OCI-LY7 (cell line): ENCODE results near the gene RNF169. TPM values are rescaled to one million over a fixed set of nuclear protein-coding genes. Genes with fewer than 3 reads are reported as not detected.

Experiments
- BruUV-seq: library from RNA; stranded (reverse); fragments of 400-500 nt; replicated peaks from 2 replicates; lab custom pipeline; 2021; lab: Mats Ljungman, UMichigan
- CTCF ChIA-PET: fragments of 300-600 bp; sonication (Branson Sonifier 250); formaldehyde crosslinking; loops from one replicate; lab custom pipeline; 2022; ENCODE audit warnings: antibody characterized with exemption; ENCODE audit not compliant: unreplicated experiment; lab: Charles Lee
- POLR2A ChIA-PET: fragments of 300-600 bp; sonication (Branson Sonifier 250); formaldehyde crosslinking; loops from one replicate; lab custom pipeline; 2022; ENCODE audit warnings: antibody characterized with exemption; lab: Charles Lee
- DNase-seq: peaks from one replicate; pipeline ENCODE4 v3.0.0-alpha.2; 2015; ENCODE audit warnings: low spot score
- H2AFZ ChIP-seq: fragments of 200-600 bp; sonication (generic), shearing (Covaris generic); 2 replicates; pipeline ENCODE4 v1.6.1; 2014; ENCODE audit warnings: mild to moderate bottlenecking, antibody characterized with exemption, low read length, moderate library complexity
- H3K27ac ChIP-seq: fragments of 200-600 bp; sonication (generic); 2 replicates; pipeline ENCODE4 v1.5.1; 2014; ENCODE audit warnings: mixed run types, low read depth, mild to moderate bottlenecking, moderate library complexity, low read length, inconsistent platforms; ENCODE audit not compliant: poor library complexity, severe bottlenecking
- H3K36me3 ChIP-seq: fragments of 200-600 bp; sonication (generic); 2 replicates; pipeline ENCODE4 v1.6.1; 2014; ENCODE audit warnings: mild to moderate bottlenecking, antibody characterized with exemption, low read length, moderate library complexity, mixed read lengths; ENCODE audit not compliant: insufficient read depth
- H3K4me1 ChIP-seq: fragments of 200-600 bp; sonication (generic); 2 replicates; pipeline ENCODE4 v1.5.1; 2014; ENCODE audit warnings: mild to moderate bottlenecking, low read length; ENCODE audit not compliant: insufficient read depth, poor library complexity, severe bottlenecking
- H3K4me2 ChIP-seq: fragments of 200-600 bp; sonication (generic); 2 replicates; pipeline ENCODE4 v1.6.1; 2014; ENCODE audit warnings: mild to moderate bottlenecking, low read length
- H3K4me3 ChIP-seq: fragments of 200-600 bp; sonication (generic); 2 replicates; pipeline ENCODE4 v1.5.1; 2014; ENCODE audit warnings: mild to moderate bottlenecking, low read depth, low read length; ENCODE audit not compliant: poor library complexity, severe bottlenecking
- H3K79me2 ChIP-seq: fragments of 200-600 bp; sonication (generic); 2 replicates; pipeline ENCODE4 v1.6.1; 2016; ENCODE audit warnings: low read depth, mild to moderate bottlenecking, low read length, moderate library complexity, mixed read lengths; ENCODE audit not compliant: insufficient read depth
- H3K9me2 ChIP-seq: fragments of 200-600 bp; sonication (generic); 2 replicates; pipeline ENCODE4 v1.6.1; 2016; ENCODE audit warnings: mild to moderate bottlenecking, low read length, mixed read lengths; ENCODE audit not compliant: insufficient read depth
- H3K9me3 ChIP-seq: fragments of 200-600 bp; sonication (generic); 2 replicates; pipeline ENCODE4 v1.6.1; 2014; ENCODE audit warnings: mild to moderate bottlenecking, mixed run types, low read length, mixed read lengths
- H4K20me1 ChIP-seq: fragments of 200-600 bp; sonication (generic); 2 replicates; pipeline ENCODE4 v1.6.1; 2014; ENCODE audit warnings: mild to moderate bottlenecking, antibody characterized with exemption, low read length, moderate library complexity, mixed read lengths; ENCODE audit not compliant: insufficient read depth
- EZH2phosphoT487 ChIP-seq: fragments of 200-600 bp; sonication (generic); IDR thresholded peaks from 2 replicates; pipeline ENCODE4 v1.6.1; 2018; ENCODE audit warnings: low read depth, borderline replicate concordance, mild to moderate bottlenecking, mixed run types, antibody characterized with exemption, low read length, moderate library complexity, mixed read lengths
- intact Hi-C: fragments of 100-400 bp; cut with micrococcal nuclease; formaldehyde crosslinking; loops from one replicate; pipeline ENCODE4 v1.10.0; 2022; ENCODE audit not compliant: unreplicated experiment
- total RNA-seq, 2 experiments: library from RNA; depleted of rRNA in 1 of 2; stranded (reverse); fragments of >200 nt in 1 of 2; shearing (Covaris generic) in 1 of 2; gene quantifications; 2 replicates each; pipeline ENCODE4 v1.2.3, GENCODE V29; 2014 to 2022
- TF ChIP-seq, protein P1 (sequence below): fragments of 200-600 bp; sonication (generic); conservative IDR thresholded peaks from 2 replicates; pipeline ENCODE4 v1.5.1; 2014; ENCODE audit warnings: mild to moderate bottlenecking, antibody characterized with exemption, low read length, moderate library complexity, mixed read lengths

RNF169 gene
- total RNA-seq, 2 experiments from 2014 or later = 16.4 to 18.0 TPM

DNA sequence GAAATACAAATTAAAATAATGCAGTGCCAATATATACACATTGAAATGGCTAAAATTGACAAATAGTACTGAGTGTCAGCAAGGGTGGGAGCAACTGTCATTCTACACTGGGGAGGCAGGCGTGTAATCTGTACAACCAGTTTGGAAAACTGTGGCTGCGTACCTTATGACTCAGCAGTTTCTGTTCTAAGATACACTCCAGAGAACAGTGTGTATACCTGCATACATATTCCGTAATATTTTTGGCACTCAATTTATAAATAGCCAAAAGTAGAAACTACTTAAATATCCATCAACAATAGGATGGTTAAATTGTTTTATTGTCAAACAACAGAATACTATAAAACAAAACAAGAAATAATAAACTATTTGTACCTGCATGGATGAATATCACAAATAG, 57.6 kb downstream of the RNF169 start:
- BruUV-seq = no TSS peak
- H3K4me3 ChIP-seq = no peak overlapping the region
- no peak overlapping the region for H2AFZ ChIP-seq
- H4K20me1 ChIP-seq = no peaks in the 10 kb centered on the region
- TF ChIP-seq EZH2phosphoT487 = no peak
- TF ChIP-seq, protein P1, sequence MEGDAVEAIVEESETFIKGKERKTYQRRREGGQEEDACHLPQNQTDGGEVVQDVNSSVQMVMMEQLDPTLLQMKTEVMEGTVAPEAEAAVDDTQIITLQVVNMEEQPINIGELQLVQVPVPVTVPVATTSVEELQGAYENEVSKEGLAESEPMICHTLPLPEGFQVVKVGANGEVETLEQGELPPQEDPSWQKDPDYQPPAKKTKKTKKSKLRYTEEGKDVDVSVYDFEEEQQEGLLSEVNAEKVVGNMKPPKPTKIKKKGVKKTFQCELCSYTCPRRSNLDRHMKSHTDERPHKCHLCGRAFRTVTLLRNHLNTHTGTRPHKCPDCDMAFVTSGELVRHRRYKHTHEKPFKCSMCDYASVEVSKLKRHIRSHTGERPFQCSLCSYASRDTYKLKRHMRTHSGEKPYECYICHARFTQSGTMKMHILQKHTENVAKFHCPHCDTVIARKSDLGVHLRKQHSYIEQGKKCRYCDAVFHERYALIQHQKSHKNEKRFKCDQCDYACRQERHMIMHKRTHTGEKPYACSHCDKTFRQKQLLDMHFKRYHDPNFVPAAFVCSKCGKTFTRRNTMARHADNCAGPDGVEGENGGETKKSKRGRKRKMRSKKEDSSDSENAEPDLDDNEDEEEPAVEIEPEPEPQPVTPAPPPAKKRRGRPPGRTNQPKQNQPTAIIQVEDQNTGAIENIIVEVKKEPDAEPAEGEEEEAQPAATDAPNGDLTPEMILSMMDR = no peak
- POLR2A ChIA-PET = interaction anchor here (1.0 kb wide), 1 partner anchor 17 kb away, joined by 3 read pairs; no protein-coding TSS in a partner anchor
- H3K9me3 ChIP-seq = no peaks in the 10 kb centered on the region
- H3K4me2 ChIP-seq = no peak overlapping the region
- H3K27ac ChIP-seq = no peak overlapping the region
- CTCF ChIA-PET = no interaction called here
- peaks cover 20% of the 10 kb centered on the region for H3K36me3 ChIP-seq
- no peaks in the 10 kb centered on the region for H3K4me1 ChIP-seq
- intact Hi-C loops = no loop called here
- peaks cover 5% of the 10 kb centered on the region; the same call in 1 of the 2 replicates for H3K79me2 ChIP-seq
- no peak for DNase-seq
- no peaks in the 10 kb centered on the region for H3K9me2 ChIP-seq

DNA sequence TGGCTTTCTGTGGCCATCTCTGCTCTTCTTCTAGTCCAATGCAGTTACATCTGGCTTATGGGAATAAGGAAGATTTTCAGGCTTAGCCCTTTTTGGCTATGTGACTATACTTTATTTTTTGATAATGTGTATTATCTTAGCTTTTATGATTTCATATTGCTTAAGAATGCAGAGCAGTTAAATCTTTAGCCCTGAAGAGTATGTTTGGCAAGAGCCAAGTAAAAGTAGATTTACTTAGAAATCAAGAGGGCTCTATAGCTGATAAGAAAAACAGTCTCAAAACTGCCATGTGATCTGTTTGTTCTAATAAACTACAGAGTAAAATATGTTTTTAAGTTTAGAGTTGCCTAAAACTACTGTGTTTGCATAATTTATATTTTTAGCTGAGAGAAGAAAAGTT, 61.2 kb downstream of the RNF169 start:
- no peak overlapping the region for H3K4me3 ChIP-seq
- ChIA-PET CTCF (no interaction called here), POLR2A (interaction anchor here (0.7 to 0.8 kb wide), 2 partner anchors 10 to 30 kb away, joined by 3 to 4 read pairs; no protein-coding TSS in a partner anchor)
- no peak overlapping the region for H3K4me2 ChIP-seq
- H3K9me2 ChIP-seq = no peaks in the 10 kb centered on the region
- no peaks in the 10 kb centered on the region for H3K4me1 ChIP-seq
- no TSS peak for BruUV-seq
- peaks cover 44% of the 10 kb centered on the region for H3K36me3 ChIP-seq
- DNase-seq = no peak
- TF ChIP-seq EZH2phosphoT487 = no peak
- TF ChIP-seq, protein P1 = no peak
- no peaks in the 10 kb centered on the region for H3K9me3 ChIP-seq
- no peaks in the 10 kb centered on the region for H4K20me1 ChIP-seq
- H3K27ac ChIP-seq = no peak overlapping the region
- intact Hi-C loops = no loop called here
- peaks cover 5% of the 10 kb centered on the region; the same call in 1 of the 2 replicates for H3K79me2 ChIP-seq
- H2AFZ ChIP-seq = no peak overlapping the region

- H2AFZ ChIP-seq = no peak overlapping the region
- H3K27ac ChIP-seq = no peak overlapping the region
- H3K79me2 ChIP-seq = no peaks in the 10 kb centered on the region
- H3K4me2 ChIP-seq = no peak overlapping the region
- no peaks in the 10 kb centered on the region for H3K4me1 ChIP-seq
- H3K9me2 ChIP-seq = no peaks in the 10 kb centered on the region
- no peaks in the 10 kb centered on the region for H3K9me3 ChIP-seq
- DNase-seq = no peak
- H4K20me1 ChIP-seq = no peaks in the 10 kb centered on the region
- BruUV-seq = no TSS peak
- H3K4me3 ChIP-seq = no peak overlapping the region
- ChIA-PET CTCF (no interaction called here), POLR2A (no interaction called here)
- intact Hi-C loops = no loop called here
- peaks cover 79% of the 10 kb centered on the region for H3K36me3 ChIP-seq
- TF ChIP-seq, protein P1 = no peak
- TF ChIP-seq EZH2phosphoT487 = no peak
Measured at GRCh38 chr11:74815966-74816365, 67.3 kb downstream of the RNF169 start.
